DMS 273 treated with DMSO at 0.1 percent for 48 hours (cell line): ENCODE data around the gene SLC8A1.

Source experiments
- DNase-seq: peaks from one replicate; lab custom pipeline; 2025; lab: John Stamatoyannopoulos, UW

The SLC8A1 gene

DNA sequence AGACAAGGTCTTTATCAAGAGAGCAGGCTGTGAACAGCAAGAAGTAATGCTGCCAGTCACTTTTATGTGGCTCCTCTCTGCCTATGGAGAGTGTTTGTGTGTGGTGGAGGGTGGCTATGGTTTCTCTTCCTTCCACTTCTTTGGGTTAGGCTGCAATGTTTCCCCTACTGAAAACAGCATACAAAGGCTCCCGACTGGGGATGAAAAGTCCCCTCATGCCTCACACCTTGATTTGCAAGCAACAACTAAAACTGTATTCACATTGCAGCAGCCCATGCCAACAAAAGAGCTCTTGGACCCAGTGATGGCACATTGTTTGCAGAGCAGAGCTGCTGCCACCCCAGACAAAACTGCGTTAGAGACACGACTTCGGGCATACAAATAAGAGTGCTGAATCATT, 301.6 kb downstream of the SLC8A1 start:
- no peak for DNase-seq

- no peak for DNase-seq
Observed at GRCh38 chr2:40148334-40148733, 303.6 kb downstream of the SLC8A1 start.

GRCh38 chr2:40147360-40147759, 304.5 kb downstream of the SLC8A1 start:
- DNase-seq: no peak

DNA sequence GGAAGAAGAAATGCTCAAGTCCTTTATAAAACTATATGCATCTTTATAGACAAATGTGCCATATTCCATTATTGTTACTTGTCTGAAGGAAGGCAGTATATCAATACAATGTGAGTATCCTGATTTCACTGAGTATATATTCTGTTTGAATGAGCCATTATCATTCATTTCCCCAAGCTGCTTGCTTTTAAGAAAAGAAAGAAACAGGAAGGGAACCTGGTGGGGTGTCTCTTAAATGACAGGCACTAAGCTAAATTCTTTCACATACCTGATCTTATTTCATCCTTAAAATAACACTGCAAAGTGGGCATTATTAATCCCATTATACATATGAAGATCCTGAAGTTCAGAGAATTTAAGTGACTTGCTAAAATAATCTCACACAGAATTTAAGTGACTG, 307.9 kb downstream of the SLC8A1 start:
- DNase-seq: no peak

GRCh38 chr2:40138314-40138713, 313.6 kb downstream of the SLC8A1 start:
- DNase-seq: no peak

DNA sequence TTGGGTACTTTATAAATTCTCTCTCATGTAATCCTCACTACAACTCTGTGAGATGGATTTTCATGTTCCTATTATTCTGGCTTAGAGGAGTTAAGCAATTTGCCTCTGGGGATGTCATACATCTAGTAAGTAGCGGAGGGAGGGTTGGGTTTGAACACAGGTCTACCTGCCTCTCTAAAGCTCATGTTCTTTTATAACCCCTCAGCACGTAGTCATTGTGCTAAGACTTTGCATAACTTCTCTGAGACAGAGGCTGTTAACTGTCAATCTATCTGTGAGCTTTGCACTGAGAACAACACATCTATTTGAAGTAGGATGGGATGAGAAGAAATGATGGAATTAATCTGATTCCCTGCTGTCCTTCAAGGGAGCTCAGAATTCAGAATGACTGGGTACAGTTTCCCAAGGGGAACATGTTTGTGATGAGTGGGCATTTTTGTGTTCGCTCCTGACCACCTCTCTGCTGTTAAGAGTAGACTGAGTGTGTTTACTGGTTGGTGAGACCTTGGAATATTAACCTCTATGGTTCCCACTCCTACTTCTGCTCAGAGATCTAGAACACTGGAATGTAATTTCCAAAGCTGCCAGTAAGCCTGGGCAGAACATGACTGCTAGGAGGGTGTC, 320.7 kb downstream of the SLC8A1 start:
- no peak for DNase-seq

- no peak for DNase-seq
Observed at GRCh38 chr2:40130251-40130994, 321.5 kb downstream of the SLC8A1 start.

GRCh38 chr2:40129725-40130124, 322.2 kb downstream of the SLC8A1 start:
- DNase-seq: no peak

DNA sequence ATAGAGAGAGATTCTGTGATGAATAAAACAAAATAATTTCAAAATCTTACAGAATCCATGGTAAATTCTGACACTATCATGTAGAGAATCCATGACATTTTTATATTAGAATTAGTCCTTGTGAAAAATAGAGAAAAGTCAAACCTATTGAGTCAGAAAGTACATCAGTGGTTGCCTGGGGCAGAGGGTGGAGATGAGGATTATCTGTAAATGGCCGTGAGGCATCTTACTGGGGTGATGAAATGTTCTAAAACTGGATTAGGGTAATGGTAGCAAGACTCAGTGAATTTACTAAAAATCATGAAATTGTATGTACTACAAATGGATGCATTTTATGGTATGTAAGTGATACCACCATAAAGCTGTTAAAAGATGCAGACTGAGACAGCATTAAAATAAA, 323.1 kb downstream of the SLC8A1 start:
- no peak for DNase-seq

DNA sequence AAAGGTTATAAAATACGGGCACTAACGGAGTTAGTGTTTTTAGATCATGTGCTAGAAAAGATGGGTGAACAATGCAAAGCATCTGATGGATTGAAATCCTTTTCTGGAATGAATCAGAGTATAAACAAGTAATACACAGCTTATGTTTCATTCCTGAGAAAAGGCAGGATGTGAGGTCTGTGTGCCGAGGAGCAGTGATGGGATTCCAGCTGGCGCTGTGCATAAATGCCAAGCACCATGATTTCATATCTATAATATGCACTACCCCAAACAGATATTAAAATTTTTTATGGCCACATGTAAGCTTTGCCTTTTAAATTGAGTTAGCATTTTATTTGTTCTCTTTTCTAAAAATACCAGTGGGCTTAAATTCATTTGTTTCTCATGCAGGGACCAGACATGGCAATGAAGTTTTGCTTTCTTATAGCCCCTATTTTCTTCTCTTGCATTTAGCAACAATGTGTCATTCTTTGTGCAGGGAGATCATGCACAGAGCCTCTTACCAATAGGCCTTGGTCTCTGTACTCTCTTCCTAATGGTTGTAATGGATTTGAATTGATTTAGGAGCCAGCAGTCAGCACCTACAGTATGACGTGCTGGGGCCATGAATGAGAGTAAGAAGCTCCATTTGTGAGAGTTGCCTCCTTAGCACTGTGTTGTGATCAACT, 323.9 kb downstream of the SLC8A1 start:
- DNase-seq: no peak

- DNase-seq: no peak
Observed at GRCh38 chr2:40127146-40127545, 324.7 kb downstream of the SLC8A1 start.

- DNase-seq: no peak
Observed at GRCh38 chr2:40126006-40126405, 325.9 kb downstream of the SLC8A1 start.

DNA sequence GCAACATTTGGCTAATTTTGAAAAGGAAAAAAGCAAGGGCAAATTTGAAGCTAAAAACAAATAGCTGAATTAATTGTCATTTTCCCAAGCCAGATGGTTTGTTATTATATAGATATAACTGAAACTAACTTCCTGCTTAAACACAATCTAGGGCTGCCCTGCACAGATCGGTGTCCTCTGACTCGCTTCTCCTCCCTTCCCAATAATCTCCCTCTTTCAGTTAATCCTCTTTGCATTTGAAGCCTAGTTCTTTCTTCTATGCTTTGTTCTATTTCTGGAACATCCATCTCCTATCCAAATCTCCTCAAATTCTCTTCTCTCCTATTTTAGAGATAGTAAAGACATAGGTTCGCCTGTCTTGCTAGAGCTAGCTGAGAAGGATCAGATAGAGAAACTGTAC, 328.1 kb downstream of the SLC8A1 start:
- DNase-seq: no peak

GRCh38 chr2:40123326-40123725, 328.6 kb downstream of the SLC8A1 start:
- DNase-seq: no peak

DNA sequence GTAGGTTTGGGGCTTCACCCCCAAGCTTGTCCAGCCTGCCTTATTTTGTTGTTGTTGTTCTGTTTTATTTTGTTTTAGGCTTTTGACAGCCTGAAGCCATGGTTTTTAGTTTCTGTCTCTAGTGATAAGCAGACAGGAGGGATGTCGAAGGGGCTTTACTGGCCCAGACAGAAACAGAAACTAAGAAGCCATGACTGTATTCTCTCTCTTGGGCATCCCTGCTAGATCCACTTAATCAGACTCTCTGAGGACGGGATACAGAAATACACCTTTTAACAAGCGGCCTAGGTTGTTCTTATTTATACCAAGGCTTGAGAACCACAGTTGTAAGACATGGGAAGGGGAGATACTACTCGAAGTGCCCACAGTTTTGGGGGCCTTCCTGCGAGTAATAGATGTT, 330.9 kb downstream of the SLC8A1 start:
- DNase-seq: no peak

DNA sequence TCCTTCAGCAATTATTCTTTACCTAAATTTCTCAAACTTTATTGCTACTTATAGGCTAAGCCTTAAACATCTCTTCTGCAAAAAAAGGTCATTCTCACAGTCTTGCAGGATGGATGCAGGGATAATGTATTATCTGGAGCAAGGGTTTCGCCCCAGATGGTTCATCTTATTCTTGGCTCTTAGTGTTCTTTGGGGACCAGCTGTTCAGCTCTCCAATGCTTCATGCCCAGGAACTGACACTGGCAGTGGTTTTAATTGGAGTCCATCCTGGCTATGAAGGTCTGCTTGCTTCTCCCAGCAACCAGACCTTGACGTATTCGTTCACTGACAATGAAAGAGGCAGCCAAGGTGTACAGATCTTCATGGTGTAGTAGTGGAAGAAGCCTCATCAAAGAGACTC, 331.9 kb downstream of the SLC8A1 start:
- DNase-seq: peak; percentile 80

GRCh38 chr2:40118622-40119021, 333.3 kb downstream of the SLC8A1 start:
- no peak for DNase-seq

DNA sequence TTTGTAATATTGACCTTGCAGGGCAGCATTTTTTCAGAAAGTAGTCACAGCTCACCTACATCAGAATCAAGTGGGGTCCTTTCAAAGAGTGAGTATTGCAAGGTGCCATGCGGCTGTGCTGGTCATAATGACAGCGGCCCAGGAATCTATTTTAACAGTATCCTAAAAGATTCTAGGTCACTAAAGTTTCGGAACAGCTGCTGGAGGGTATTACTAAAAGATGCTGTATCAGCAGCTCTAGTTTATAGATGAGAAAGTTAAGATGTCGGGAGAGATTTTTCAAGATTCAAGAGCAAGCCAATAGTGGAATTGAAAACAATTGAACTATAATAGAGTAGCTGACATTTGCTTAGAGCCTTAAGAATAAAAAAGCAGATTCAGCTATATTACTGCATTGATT, 336.0 kb downstream of the SLC8A1 start:
- no peak for DNase-seq

GRCh38 chr2:40115348-40115747, 336.5 kb downstream of the SLC8A1 start:
- DNase-seq: no peak

GRCh38 chr2:40113997-40114396, 337.9 kb downstream of the SLC8A1 start:
- no peak for DNase-seq

DNA sequence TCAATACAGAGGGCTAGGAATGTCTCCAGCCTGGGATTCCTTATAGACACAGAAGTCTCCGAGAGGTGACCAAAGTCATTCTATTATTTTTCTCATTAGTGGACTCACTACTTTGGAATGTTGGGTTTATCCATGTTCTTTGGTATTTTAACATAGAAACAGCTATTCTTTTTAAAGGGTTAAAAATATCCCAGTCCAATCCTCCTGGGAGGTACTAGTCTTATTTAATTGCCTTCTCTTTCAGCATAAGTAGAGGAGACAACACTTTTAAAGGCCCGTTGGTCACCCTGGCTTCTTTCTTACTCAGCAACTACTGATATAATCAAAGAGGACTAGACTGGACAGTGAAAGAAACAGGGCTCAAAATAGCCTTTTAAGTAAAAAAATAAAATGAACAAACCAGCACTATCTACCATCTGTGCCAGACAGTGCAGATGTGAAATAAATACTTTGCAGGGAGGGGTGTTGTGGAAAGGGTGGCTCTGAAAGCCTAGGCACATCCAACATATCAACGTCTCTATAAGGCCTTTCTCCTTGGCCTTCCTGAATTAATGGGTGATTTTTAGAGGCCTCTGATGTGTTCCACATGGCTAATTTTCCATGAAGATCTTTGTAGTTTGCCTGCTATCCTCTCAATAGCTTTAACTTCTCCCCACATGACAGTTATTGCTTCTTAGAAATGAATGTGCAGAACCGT, 338.5 kb downstream of the SLC8A1 start:
- no peak for DNase-seq

DNA sequence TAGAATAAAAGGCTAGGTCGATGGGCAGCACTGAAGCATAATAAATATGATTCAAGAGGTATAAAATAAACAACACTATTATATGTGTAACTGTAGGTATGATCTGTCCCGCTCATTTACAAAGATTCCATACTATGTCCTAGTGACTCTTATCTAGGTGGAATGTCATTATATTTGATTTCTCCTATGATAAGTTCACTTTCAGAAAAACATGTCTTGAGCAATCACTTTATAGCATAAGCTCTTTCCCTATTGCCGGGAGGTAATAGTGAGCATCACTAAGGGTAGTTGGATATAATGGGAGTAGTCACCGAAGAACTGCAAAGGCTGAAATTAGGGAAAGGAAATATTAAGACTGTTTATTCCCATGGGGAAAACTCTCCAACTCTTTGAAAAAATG, 342.5 kb downstream of the SLC8A1 start:
- DNase-seq: no peak

DNA sequence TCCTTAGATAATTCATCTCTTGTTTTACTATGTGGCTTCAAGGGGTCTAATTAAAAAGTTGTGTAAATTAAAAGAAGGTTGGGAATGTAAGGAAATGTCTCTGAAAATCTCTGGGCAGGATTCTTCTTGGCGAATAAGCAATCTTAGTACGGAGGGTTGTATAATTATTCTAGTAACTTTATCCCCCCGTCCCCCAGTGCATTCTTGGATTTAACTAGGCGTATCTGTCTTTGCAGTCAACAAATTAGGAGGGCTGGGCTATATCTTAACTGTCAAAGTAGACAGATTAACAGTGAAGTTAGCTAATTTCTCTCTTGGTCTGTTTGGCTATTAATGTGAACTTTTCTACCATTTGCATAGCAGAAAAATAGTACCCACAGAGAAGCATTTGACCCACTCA, 343.0 kb downstream of the SLC8A1 start:
- DNase-seq: no peak
